ENCODE data around the gene PLEKHA8.

GRCh38 chr7:30010021-30010420 lies 18.2 kb upstream of the PLEKHA8 start:
- no peak for TF ChIP-seq CTCF (IDR thresholded peaks at IDR 0.05)
- no peak for TF ChIP-seq HMGXB4 (CRISPR knock-in tag; IDR thresholded peaks at IDR 0.05)
- no peak for TF ChIP-seq TEAD1 (CRISPR knock-in tag; IDR thresholded peaks at IDR 0.05)
- no peak for TF ChIP-seq RELA (CRISPR knock-in tag; IDR thresholded peaks at IDR 0.05; ENCODE audit: borderline replicate concordance)
- TF ChIP-seq NR2C2 (CRISPR knock-in tag; IDR thresholded peaks at IDR 0.05), result no peak
- TF ChIP-seq STAT6 (CRISPR knock-in tag; conservative IDR thresholded peaks at IDR 0.05; ENCODE audit: low read depth), result no peak
- TF ChIP-seq PREB (CRISPR knock-in tag; IDR thresholded peaks at IDR 0.05; ENCODE audit: borderline replicate concordance), result no peak
- TF ChIP-seq ETV6 (CRISPR knock-in tag; IDR thresholded peaks at IDR 0.05), result no peak
- TF ChIP-seq ATF3 (CRISPR knock-in tag; conservative IDR thresholded peaks at IDR 0.05), result no peak
- TF ChIP-seq JUN (CRISPR knock-in tag; IDR thresholded peaks at IDR 0.05), result no peak
- TF ChIP-seq ZBTB43 (CRISPR knock-in tag; IDR thresholded peaks at IDR 0.05), result no peak
- TF ChIP-seq ZNF121 (CRISPR knock-in tag; IDR thresholded peaks at IDR 0.05), result no peak
- no peak for TF ChIP-seq ZNF263 (CRISPR knock-in tag; IDR thresholded peaks at IDR 0.05; ENCODE audit: low read depth)
